Hematopoietic multipotent progenitor cell treated with erythropoietin and hydrocortisone succinate and interleukin-3 and kit ligand, for 4 days (in vitro differentiated cells): ENCODE data around the gene RGS6.

Source experiments
- DNase-seq: peaks from one replicate; pipeline ENCODE4 v3.0.0-alpha.2; 2015

RGS6 gene

DNA sequence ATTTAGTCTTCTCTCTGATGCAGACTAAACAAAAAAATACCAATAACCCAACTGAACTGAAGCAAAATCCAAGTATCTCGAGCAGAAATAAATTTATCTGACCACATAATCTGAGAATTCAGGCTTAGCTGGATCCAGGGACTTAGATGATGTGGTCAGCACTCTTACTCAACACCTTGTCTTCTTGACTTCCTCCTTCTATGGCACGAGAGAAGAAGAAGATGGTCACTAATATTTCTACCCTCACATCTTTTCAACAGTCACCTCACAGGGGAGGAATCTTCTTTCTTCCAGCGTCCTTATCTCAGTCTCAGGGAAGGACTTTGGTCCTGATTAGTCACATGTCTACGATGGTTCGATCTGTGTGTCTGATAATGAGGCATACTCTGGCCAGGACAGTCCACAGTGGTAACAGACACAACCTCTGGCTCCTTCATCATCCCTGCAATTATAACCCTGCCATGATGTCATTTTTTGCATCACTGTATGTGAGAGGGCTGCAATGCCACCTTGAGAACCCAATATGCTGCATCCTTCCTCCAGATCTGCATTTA, 15.8 kb downstream of the RGS6 start:
- DNase-seq: peak; percentile 61

GRCh38 chr14:71952381-71953363, 20.4 kb downstream of the RGS6 start:
- no peak for DNase-seq

DNA sequence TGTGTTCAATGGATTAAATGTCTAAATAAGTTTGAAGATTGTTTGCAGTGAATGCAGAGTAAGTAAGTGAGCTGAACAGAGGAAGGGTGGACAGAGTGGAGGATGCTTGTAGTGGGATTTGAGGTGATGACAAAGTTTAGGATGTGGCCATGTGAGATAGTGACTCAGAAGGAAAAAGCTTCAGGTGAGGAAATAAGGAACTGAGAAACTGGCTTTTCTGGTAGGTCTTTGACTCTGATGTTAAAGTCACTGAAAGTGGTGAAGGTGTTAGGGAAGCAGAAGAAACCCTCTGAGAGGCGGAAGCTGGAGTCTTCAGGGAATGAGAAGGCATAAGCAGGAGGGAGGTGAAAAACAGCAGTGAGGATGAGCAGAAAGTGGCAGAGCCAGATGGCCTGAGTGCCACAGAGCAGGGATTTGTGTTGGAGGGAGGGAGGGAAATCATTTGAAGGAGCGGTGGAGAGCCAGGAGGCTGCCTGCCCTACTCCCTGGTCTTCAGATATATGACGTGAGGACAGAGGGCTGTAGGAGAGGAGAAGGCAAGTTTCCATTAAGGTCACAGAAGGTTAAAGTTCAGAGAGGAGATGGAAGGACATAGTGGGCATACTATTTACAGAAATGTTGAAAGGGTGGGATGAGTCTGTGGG, 24.8 kb downstream of the RGS6 start:
- no peak for DNase-seq

- DNase-seq: no peak
These were observed 26.8 kb downstream of the RGS6 start for GRCh38 chr14:71959055-71959454.

- peak; percentile 62 for DNase-seq
These were observed 28.5 kb downstream of the RGS6 start for GRCh38 chr14:71960494-71961353.

DNA sequence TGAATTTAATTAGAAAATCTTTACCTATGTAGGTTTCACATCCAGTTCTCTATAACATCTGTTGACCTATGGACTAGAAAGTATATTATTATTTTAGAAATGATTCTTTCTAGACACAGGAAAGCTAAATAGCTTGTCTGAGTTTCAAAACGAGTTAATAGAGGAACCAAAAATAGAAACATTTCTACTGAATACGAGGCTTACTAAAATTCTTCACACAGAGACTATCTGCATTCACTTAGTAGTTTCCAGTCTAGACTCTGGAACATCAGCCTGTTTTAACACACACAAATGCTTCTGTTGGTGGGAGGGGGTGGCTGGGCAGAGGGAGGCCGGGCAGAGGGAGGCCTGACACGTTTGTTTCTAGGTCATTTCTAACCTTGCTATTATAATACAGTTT, 29.7 kb downstream of the RGS6 start:
- no peak for DNase-seq

DNA sequence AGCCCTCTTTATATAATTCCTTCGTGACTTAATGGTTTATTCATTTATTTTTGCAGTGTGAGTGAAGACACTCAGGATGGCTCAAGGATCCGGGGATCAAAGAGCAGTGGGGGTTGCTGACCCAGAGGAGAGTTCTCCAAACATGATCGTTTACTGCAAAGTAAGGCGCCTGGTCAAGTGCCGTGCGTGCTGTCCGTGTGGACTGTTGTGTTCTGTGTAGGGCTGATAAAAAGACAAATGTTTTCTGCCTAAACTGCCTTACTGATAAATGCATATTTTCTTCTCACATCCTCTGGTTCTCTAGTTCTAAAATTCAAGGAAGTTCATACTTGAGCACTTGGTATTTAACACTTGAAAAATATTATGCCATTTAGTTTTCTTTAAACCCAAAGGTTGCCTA, 32.5 kb downstream of the RGS6 start:
- DNase-seq: peak; percentile 73

GRCh38 chr14:71966528-71966927, 34.3 kb downstream of the RGS6 start:
- DNase-seq: no peak

DNA sequence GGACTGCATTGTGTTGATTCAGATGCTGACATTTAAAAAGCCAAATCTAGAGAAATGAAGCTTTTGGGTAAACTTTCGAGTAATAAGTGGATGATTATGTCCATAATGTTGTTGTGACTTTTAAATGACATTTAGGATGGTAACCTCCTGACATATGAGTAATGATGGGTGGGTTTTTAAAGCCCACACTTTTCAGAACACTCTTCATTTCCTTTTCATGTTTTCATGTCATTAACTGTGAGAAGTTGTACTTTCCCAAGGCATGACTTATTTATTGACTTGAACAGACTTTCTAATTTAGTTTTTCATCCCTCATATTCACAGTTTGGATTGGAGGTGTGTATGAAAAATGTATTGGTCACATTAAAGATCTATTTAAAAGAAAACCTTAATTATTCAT, 35.5 kb downstream of the RGS6 start:
- DNase-seq: no peak

DNA sequence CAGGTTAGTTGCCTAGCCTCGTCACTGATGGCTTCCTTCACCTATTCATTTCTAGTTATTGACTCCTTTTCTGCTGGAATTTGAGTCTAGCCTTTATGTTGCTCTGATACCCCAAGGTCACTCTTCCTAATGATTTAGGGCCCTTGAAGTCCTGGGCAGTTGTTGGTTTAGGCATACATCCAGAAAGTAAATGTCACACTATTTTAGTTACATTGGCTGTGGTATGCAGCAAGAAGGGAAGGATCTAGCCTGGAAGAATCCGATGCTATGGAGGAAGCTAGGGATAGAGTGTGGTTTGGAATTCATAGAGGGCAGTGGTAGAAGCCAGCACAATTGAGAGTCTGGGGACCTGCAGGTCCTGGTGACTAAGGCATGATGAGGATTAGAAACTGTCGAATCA, 38.0 kb downstream of the RGS6 start:
- DNase-seq: no peak

GRCh38 chr14:71985538-71986189, 53.4 kb downstream of the RGS6 start:
- no peak for DNase-seq

GRCh38 chr14:71988476-71988875, 56.2 kb downstream of the RGS6 start:
- no peak for DNase-seq

DNA sequence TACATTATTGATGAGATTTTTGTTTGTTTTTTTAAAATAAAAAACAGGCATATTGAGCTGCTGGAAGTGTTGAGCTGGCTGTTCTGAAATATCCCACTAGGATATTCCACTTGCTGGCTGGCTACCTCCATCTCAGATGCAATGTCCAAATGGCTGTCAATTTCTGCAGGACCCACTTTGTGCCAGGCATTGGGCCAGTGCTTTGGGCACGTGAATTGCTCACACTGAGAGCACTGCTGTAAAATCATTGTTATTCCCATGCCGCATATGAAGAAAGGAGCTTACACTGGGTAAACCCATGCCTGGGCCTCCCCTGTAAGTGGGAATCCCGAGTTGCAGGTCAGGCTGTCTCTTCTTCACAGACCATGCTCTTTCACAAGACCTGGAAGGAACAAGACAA, 56.7 kb downstream of the RGS6 start:
- DNase-seq: no peak

- no peak for DNase-seq
These were observed 62.2 kb downstream of the RGS6 start for GRCh38 chr14:71994416-71994815.

GRCh38 chr14:71995741-71996140, 63.5 kb downstream of the RGS6 start:
- no peak for DNase-seq

DNA sequence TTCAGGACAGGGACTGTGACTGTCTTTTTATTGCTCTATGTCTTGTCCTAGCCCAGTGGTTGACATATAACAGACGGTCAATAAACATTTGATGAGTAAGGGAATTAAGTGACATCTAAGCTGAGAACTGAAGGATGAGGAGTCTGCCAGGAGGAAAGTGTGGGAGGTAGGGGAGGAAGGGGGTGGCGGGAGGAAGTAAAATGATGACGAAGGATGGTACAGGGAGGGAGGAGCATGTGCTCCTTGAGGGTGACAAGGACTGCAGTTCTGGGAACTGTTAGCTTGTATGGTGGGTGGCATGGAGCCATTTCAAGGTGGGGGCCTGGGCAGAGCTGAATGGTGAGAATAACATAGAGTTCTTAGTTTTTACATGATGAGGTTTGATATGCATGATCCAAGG, 64.4 kb downstream of the RGS6 start:
- DNase-seq: no peak

DNA sequence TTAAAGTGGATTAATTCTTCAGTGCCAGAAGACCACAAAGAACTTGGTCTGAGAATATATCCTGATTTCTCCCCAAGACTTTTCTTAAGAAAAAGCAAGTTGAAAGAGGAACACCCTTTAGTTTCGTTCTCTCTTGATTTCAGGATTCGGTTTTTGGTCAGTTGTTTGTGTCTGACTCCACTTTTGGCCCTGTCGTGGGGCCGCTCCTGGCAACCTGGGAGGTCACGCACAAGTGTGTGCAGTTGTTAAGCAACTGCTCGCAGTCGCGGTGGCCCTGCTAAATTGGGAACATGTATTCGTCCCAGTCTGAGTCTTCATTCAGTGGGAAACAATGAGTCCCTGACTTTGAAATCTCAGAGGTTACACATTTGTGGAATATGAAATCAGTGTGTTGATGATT, 68.7 kb downstream of the RGS6 start:
- DNase-seq: no peak

DNA sequence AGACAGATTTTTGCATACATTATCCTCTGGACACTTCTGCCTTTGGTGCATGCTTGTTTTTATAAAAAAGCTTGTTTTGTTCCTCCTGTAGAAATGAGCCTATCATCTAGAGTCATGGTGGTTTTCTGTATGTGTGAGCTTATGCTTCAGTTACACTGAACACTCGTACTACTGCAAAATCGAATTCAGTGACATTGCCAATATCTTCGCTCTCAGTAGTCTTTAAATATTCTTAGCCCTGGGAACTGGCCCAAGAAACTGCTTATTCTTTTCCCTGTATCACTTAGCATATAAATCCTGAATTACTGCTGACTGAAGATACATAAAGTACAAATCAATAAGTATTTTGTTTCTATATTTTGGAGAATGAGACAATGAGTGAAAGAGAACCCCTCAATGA, 70.5 kb downstream of the RGS6 start:
- no peak for DNase-seq

DNA sequence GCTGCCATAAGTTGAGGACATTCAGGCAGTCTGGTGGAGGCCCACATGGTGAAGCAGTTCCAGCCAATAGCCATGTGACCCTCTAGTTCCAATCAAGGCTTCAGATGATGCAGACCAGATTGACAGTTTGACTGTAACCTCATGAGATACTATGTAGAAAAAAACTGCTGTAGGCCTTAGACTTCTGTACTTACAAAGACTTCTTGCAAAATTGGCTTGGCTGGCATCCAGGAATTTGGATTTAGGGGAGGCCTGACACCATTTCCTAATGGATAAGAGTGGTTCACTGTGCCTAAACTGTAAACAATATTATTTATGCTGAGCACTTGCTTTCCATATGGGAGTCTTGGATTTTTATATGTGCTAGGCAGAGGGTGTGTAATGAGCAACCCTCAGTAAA, 76.4 kb downstream of the RGS6 start:
- DNase-seq: no peak

GRCh38 chr14:72010474-72010873, 78.2 kb downstream of the RGS6 start:
- DNase-seq: no peak

- DNase-seq: no peak
These were observed 81.6 kb downstream of the RGS6 start for GRCh38 chr14:72013721-72014345.

DNA sequence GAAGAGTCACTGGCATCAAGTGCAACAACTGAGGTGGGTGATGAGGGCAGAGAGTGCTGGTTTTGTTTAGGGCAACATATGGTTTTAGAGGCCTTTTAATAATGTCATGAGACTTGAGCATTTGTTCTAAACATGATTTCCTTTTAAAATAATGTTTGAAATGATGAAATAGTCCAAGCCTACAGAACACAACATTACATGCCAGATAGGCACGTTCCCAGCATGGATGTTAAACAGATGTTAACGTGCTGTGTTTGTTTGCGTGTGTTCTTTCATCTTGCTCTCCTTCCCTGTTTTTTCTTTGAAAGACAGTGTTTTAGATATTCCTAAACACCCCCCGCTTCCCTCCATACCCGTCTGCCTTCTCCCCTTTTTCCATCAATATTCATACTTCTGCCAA, 82.3 kb downstream of the RGS6 start:
- DNase-seq: no peak
